Measurements from ENCODE around the gene TANGO2.

DNA sequence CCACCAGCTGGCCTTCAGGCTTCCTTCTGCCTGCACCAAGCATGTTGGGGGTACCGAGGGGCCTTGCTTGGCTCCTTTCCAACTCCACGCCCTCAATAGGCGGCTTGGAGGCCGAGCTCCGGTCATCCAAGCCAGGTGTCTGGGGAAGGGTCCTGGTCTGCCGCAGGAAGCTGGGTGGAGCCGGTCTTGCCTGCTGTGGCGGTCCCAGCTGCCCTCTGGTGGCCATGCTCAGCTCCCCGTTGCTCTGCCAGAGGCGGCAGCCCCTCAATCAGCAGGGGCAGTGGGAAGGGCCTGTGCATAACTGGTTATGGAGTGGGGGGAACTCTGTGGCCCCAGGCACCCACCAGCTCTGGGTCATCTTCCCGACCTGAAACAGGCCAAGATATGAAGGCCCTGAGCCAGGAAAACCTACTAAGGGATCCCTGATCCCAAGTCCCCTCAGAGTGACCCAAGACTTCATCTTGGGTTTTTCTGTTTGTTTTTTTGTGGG lies 7.5 kb upstream of the TANGO2 start:
- peak; percentile 60 for TF ChIP-seq CTCF (IDR thresholded peaks at IDR 0.05; ENCODE audit: poor library complexity, severe bottlenecking)
- TF ChIP-seq POLR2AphosphoS5 (IDR thresholded peaks at IDR 0.05): no peak
- TF ChIP-seq, protein P1, sequence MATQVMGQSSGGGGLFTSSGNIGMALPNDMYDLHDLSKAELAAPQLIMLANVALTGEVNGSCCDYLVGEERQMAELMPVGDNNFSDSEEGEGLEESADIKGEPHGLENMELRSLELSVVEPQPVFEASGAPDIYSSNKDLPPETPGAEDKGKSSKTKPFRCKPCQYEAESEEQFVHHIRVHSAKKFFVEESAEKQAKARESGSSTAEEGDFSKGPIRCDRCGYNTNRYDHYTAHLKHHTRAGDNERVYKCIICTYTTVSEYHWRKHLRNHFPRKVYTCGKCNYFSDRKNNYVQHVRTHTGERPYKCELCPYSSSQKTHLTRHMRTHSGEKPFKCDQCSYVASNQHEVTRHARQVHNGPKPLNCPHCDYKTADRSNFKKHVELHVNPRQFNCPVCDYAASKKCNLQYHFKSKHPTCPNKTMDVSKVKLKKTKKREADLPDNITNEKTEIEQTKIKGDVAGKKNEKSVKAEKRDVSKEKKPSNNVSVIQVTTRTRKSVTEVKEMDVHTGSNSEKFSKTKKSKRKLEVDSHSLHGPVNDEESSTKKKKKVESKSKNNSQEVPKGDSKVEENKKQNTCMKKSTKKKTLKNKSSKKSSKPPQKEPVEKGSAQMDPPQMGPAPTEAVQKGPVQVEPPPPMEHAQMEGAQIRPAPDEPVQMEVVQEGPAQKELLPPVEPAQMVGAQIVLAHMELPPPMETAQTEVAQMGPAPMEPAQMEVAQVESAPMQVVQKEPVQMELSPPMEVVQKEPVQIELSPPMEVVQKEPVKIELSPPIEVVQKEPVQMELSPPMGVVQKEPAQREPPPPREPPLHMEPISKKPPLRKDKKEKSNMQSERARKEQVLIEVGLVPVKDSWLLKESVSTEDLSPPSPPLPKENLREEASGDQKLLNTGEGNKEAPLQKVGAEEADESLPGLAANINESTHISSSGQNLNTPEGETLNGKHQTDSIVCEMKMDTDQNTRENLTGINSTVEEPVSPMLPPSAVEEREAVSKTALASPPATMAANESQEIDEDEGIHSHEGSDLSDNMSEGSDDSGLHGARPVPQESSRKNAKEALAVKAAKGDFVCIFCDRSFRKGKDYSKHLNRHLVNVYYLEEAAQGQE (IDR thresholded peaks at IDR 0.05; ENCODE audit: borderline replicate concordance): no peak
- peak; percentile 66 for TF ChIP-seq SMC3 (conservative IDR thresholded peaks at IDR 0.05; ENCODE audit: poor library complexity)
- TF ChIP-seq TAF1 (IDR thresholded peaks at IDR 0.05; ENCODE audit: low read depth): no peak
- TF ChIP-seq RAD21 (conservative IDR thresholded peaks at IDR 0.05): peak; percentile 56
- TF ChIP-seq MXI1 (conservative IDR thresholded peaks at IDR 0.05; ENCODE audit: poor library complexity, severe bottlenecking): no peak

All from neural cell (in vitro differentiated cells).